ENCODE results near the gene RUSC1. TPM values are rescaled to one million over a fixed set of nuclear protein-coding genes. Genes with fewer than 3 reads are reported as not detected.

Gene RUSC1
- total RNA-seq, 1 experiment from 2014 or later = 69.2 TPM

- intact Hi-C loops (cut with micrococcal nuclease) = no loop called here
- Histone ChIP-seq H3K36me3 (ENCODE audit: control insufficient read depth in 1 of 2, insufficient read depth in 2 of 2, low read length in 2 of 2) (no peaks in the 10 kb centered on the region), H3K9me2 (ENCODE audit: insufficient read depth) (no peaks in the 10 kb centered on the region), H3K27ac (ENCODE audit: low read depth, low read length) (no peak overlapping the region), H3K9ac (ENCODE audit: low read length) (no peak overlapping the region), H3K9me3 (ENCODE audit: control insufficient read depth in 1 of 2, insufficient read depth in 1 of 2, low read depth in 1 of 2, low read length in 2 of 2) (no peaks in the 10 kb centered on the region), H3K4me2 (ENCODE audit: low read length) (no peak overlapping the region), H3K4me1 (ENCODE audit: control insufficient read depth in 1 of 2, insufficient read depth in 2 of 2, low read length in 2 of 2) (no peaks in the 10 kb centered on the region; a peak in 1 of 4 replicates), H3K79me2 (ENCODE audit: insufficient read depth, low read length) (no peaks in the 10 kb centered on the region), H3K4me3 (replicated peaks in 1 of 2; ENCODE audit: low read depth in 1 of 2, low read length in 2 of 2) (no peak overlapping the region), H4K20me1 (ENCODE audit: insufficient read depth) (no peaks in the 10 kb centered on the region), H3K27me3 (ENCODE audit: insufficient read depth, low read length) (no peaks in the 10 kb centered on the region), H2AFZ (ENCODE audit: low read depth, low read length, poor library complexity, severe bottlenecking) (no peak overlapping the region)
- ChIA-PET RAD21 (ENCODE audit: low non-redundant PET in 1 of 2, low total read pairs in 2 of 2, uncharacterized antibody in 2 of 2, unreplicated experiment in 2 of 2) (no interaction called here), POLR2A (no interaction called here), CTCF (no interaction called here)
- no peak for DNase-seq (ENCODE audit: low read depth, low spot score)
- BruUV-seq (replicated peaks) = no TSS peak
- no peak for ATAC-seq
- no peak for TF ChIP-seq ZNF274 (IDR thresholded peaks at IDR 0.05; ENCODE audit: low read depth, low read length)
- TF ChIP-seq EZH2phosphoT487 (IDR thresholded peaks at IDR 0.05; ENCODE audit: borderline replicate concordance) = no peak
- TF ChIP-seq, protein P1, sequence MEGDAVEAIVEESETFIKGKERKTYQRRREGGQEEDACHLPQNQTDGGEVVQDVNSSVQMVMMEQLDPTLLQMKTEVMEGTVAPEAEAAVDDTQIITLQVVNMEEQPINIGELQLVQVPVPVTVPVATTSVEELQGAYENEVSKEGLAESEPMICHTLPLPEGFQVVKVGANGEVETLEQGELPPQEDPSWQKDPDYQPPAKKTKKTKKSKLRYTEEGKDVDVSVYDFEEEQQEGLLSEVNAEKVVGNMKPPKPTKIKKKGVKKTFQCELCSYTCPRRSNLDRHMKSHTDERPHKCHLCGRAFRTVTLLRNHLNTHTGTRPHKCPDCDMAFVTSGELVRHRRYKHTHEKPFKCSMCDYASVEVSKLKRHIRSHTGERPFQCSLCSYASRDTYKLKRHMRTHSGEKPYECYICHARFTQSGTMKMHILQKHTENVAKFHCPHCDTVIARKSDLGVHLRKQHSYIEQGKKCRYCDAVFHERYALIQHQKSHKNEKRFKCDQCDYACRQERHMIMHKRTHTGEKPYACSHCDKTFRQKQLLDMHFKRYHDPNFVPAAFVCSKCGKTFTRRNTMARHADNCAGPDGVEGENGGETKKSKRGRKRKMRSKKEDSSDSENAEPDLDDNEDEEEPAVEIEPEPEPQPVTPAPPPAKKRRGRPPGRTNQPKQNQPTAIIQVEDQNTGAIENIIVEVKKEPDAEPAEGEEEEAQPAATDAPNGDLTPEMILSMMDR (IDR thresholded peaks at IDR 0.05 in 2 of 3, conservative IDR thresholded peaks at IDR 0.05 in 1 of 3; ENCODE audit: borderline replicate concordance in 1 of 3, insufficient read depth in 1 of 3, low read depth in 2 of 3, low read length in 2 of 3) = no peak
- no peak for TF ChIP-seq SIN3A (IDR thresholded peaks at IDR 0.05; ENCODE audit: low read depth)
- TF ChIP-seq RAD21 (IDR thresholded peaks at IDR 0.05; ENCODE audit: low read depth) = no peak
- no peak for TF ChIP-seq CEBPB (IDR thresholded peaks at IDR 0.05; ENCODE audit: low read depth)
- no peak for TF ChIP-seq ZFX (IDR thresholded peaks at IDR 0.05)
- no peak for TF ChIP-seq SRF (IDR thresholded peaks at IDR 0.05; ENCODE audit: low read depth)
- TF ChIP-seq POLR2AphosphoS5 (IDR thresholded peaks at IDR 0.05; ENCODE audit: low read depth, low read length) = no peak
Observed at GRCh38 chr1:155295183-155295941, 25.3 kb upstream of the RUSC1 start.

All from HCT116 (cell line).